Coronary artery (tissue), 2 donors: ENCODE measurements around the gene ORC3.

Experiments used
- DNase-seq: peaks from one replicate; pipeline ENCODE4 v3.0.0-alpha.2; 2017; ENCODE audit warnings: low spot score
- H3K27ac ChIP-seq, 2 donors: fragments of 200-600 bp; sonication (generic); one replicate each; pipeline ENCODE4 v1.5.1; 2016 to 2019
- H3K4me3 ChIP-seq: fragments of 200-600 bp; sonication (generic); 2 replicates; pipeline ENCODE4 v1.5.1; 2016; ENCODE audit warnings: mild to moderate bottlenecking, moderate library complexity
- CTCF ChIP-seq: fragments of 200-600 bp; sonication (generic); IDR thresholded peaks from one replicate; pipeline ENCODE4 v1.5.1; 2019; ENCODE audit warnings: antibody characterized with exemption

ORC3 gene

GRCh38 chr6:87664921-87665485, 75.1 kb downstream of the ORC3 start:
- DNase-seq, result no peak
- no peak for TF ChIP-seq CTCF
- Histone ChIP-seq H3K4me3 (no peak overlapping the region), H3K27ac (no peak overlapping the region)

GRCh38 chr6:87667032-87667431, 77.1 kb downstream of the ORC3 start:
- Histone ChIP-seq H3K4me3 (no peak overlapping the region), H3K27ac (no peak overlapping the region)
- no peak for DNase-seq
- no peak for TF ChIP-seq CTCF

GRCh38 chr6:87668013-87668412, 78.1 kb downstream of the ORC3 start:
- TF ChIP-seq CTCF, result no peak
- Histone ChIP-seq H3K27ac (no peak overlapping the region), H3K4me3 (no peak overlapping the region)
- no peak for DNase-seq

- Histone ChIP-seq H3K27ac (no peak overlapping the region), H3K4me3 (no peak overlapping the region)
- no peak for TF ChIP-seq CTCF
- no peak for DNase-seq
These were observed 79.1 kb downstream of the ORC3 start for GRCh38 chr6:87669051-87669450.

GRCh38 chr6:87670707-87671106, 80.8 kb downstream of the ORC3 start:
- no peak for DNase-seq
- H3K27ac ChIP-seq, result no peak overlapping the region
- no peak for TF ChIP-seq CTCF
- no peak overlapping the region for H3K4me3 ChIP-seq

- TF ChIP-seq CTCF, result no peak
- DNase-seq, result no peak
- no peak overlapping the region for H3K4me3 ChIP-seq
- no peak overlapping the region for H3K27ac ChIP-seq
These were observed 81.7 kb downstream of the ORC3 start for GRCh38 chr6:87671555-87672029.

GRCh38 chr6:87672641-87673040, 82.7 kb downstream of the ORC3 start:
- Histone ChIP-seq H3K4me3 (no peak overlapping the region), H3K27ac (no peak overlapping the region)
- no peak for TF ChIP-seq CTCF
- no peak for DNase-seq
